Activated CD8-positive, alpha-beta memory T cell treated with anti-CD3 and anti-CD28 coated beads for 48 hours (primary cell): ENCODE results near the gene TPM2.

Experiments used
- DNase-seq, 3 experiments: peaks; one replicate each; pipeline ENCODE4 v3.0.0-alpha.2; 2020; ENCODE audit warnings: low read depth in 2 of 3, low spot score in 2 of 3

The TPM2 gene

GRCh38 chr9:35689542-35690293 lies at the start of gene TPM2:
Gene TPM2, minus strand, starts transcription at chr9:35689925. Its CDS starts 108 bp downstream, at chr9:35689817.
- DNase-seq = no peak

- no peak for DNase-seq
These were observed 49.2 kb upstream of the TPM2 start for GRCh38 chr9:35738924-35739323.

- DNase-seq = no peak
These were observed 48.5 kb upstream of the TPM2 start for GRCh38 chr9:35738186-35738585.

GRCh38 chr9:35737143-35737542 lies 47.4 kb upstream of the TPM2 start:
- DNase-seq = no peak

GRCh38 chr9:35736201-35736633 lies 46.5 kb upstream of the TPM2 start:
- DNase-seq = no peak

GRCh38 chr9:35734096-35734495 lies 44.4 kb upstream of the TPM2 start:
- no peak for DNase-seq

- DNase-seq = no peak
These were observed 43.2 kb upstream of the TPM2 start for GRCh38 chr9:35732800-35733541.

GRCh38 chr9:35732185-35732799 lies 42.6 kb upstream of the TPM2 start, which contains the start of the genes CREB3 and TLN1:
Gene CREB3, plus strand, starts transcription at chr9:35732666. Its CDS starts 107 bp downstream, at chr9:35732773.
Gene TLN1, minus strand, starts transcription at chr9:35732195. Its CDS starts 6,501 bp downstream, at chr9:35725694.
- peak; percentile 82 to 96 (median 89) for DNase-seq

- DNase-seq = no peak
These were observed 41.9 kb upstream of the TPM2 start for GRCh38 chr9:35731415-35732184.

- no peak for DNase-seq
These were observed 40.7 kb upstream of the TPM2 start for GRCh38 chr9:35730486-35730854.

- no peak for DNase-seq
These were observed 40.2 kb upstream of the TPM2 start for GRCh38 chr9:35729700-35730485.

GRCh38 chr9:35729101-35729500 lies 39.4 kb upstream of the TPM2 start:
- DNase-seq = no peak

- DNase-seq = peak in 1 of 3 experiments; percentile 31
These were observed 38.6 kb upstream of the TPM2 start for GRCh38 chr9:35728041-35728971.

- DNase-seq = no peak
These were observed 37.9 kb upstream of the TPM2 start for GRCh38 chr9:35727676-35728040.

- DNase-seq = no peak
These were observed 37.2 kb upstream of the TPM2 start for GRCh38 chr9:35726931-35727330.

- DNase-seq = no peak
These were observed 35.6 kb upstream of the TPM2 start for GRCh38 chr9:35725362-35725761.

- no peak for DNase-seq
These were observed 34.2 kb upstream of the TPM2 start for GRCh38 chr9:35723908-35724307.

- DNase-seq = no peak
These were observed 33.7 kb upstream of the TPM2 start for GRCh38 chr9:35723426-35723825.

GRCh38 chr9:35719546-35719945 lies 29.8 kb upstream of the TPM2 start:
- DNase-seq = no peak
